Liver (tissue), 3 donors: Measurements from ENCODE around the gene SMIM44.

Experiments
- FOXA2 ChIP-seq: IDR thresholded peaks from 2 replicates; pipeline ENCODE4 v1.6.1; 2016; ENCODE audit warnings: antibody characterized with exemption
- GABPA ChIP-seq, 2 donors: IDR thresholded peaks in 1 of 2; conservative IDR thresholded peaks in 1 of 2; 2 replicates each; pipeline ENCODE4 v1.6.1; 2016; ENCODE audit warnings: antibody characterized with exemption in 2 of 2, mild to moderate bottlenecking in 1 of 2, moderate library complexity in 1 of 2
- HNF4A ChIP-seq, 2 donors: conservative IDR thresholded peaks; 2 replicates each; pipeline ENCODE4 v1.6.1; 2016; ENCODE audit warnings: antibody characterized with exemption in 2 of 2, mild to moderate bottlenecking in 2 of 2
- HNF4G ChIP-seq: IDR thresholded peaks from 2 replicates; pipeline ENCODE4 v1.6.1; 2016; ENCODE audit warnings: antibody characterized with exemption
- JUND ChIP-seq, 2 donors: IDR thresholded peaks; 2 replicates each; pipeline ENCODE4 v1.6.1; 2016; ENCODE audit warnings: antibody characterized with exemption in 2 of 2
- MAX ChIP-seq: IDR thresholded peaks from 2 replicates; pipeline ENCODE4 v1.6.1; 2016; ENCODE audit warnings: antibody characterized with exemption
- RAD21 ChIP-seq, 2 donors: IDR thresholded peaks; 2 replicates each; pipeline ENCODE4 v1.6.1; 2016; ENCODE audit warnings: antibody characterized with exemption in 2 of 2, mild to moderate bottlenecking in 2 of 2
- RXRA ChIP-seq, 2 donors: IDR thresholded peaks; 2 replicates each; pipeline ENCODE4 v1.6.1; 2017 to 2018; ENCODE audit warnings: antibody characterized with exemption in 2 of 2, mild to moderate bottlenecking in 1 of 2
- YY1 ChIP-seq: IDR thresholded peaks from 2 replicates; pipeline ENCODE4 v1.6.1; 2016; ENCODE audit warnings: antibody characterized with exemption, mild to moderate bottlenecking
- TF ChIP-seq, protein P1 (sequence below): fragments of 150-350 bp; IDR thresholded peaks from 2 replicates; pipeline ENCODE4 v1.5.1; 2017; ENCODE audit warnings: improper control_type of control experiment, low read depth, low read length; ENCODE audit not compliant: missing input control
- TF ChIP-seq, protein P2 (sequence below): IDR thresholded peaks from 2 replicates; pipeline ENCODE4 v1.6.1; 2016; ENCODE audit warnings: antibody characterized with exemption
- donor health status: healthy.
- donor health status: healthy.

GRCh38 chr19:3526507-3527237 is 43.4 kb upstream of the SMIM44 start:
- TF ChIP-seq, protein P1, sequence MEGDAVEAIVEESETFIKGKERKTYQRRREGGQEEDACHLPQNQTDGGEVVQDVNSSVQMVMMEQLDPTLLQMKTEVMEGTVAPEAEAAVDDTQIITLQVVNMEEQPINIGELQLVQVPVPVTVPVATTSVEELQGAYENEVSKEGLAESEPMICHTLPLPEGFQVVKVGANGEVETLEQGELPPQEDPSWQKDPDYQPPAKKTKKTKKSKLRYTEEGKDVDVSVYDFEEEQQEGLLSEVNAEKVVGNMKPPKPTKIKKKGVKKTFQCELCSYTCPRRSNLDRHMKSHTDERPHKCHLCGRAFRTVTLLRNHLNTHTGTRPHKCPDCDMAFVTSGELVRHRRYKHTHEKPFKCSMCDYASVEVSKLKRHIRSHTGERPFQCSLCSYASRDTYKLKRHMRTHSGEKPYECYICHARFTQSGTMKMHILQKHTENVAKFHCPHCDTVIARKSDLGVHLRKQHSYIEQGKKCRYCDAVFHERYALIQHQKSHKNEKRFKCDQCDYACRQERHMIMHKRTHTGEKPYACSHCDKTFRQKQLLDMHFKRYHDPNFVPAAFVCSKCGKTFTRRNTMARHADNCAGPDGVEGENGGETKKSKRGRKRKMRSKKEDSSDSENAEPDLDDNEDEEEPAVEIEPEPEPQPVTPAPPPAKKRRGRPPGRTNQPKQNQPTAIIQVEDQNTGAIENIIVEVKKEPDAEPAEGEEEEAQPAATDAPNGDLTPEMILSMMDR, result no peak
- TF ChIP-seq FOXA2 (no peak), RAD21 (IDR thresholded peaks at IDR 0.05) (no peak), GABPA (IDR thresholded peaks at IDR 0.05 in 1 of 2, conservative IDR thresholded peaks at IDR 0.05 in 1 of 2) (no peak), JUND (IDR thresholded peaks at IDR 0.05) (no peak), MAX (no peak), YY1 (no peak), HNF4G (no peak), RXRA (IDR thresholded peaks at IDR 0.05) (no peak), HNF4A (conservative IDR thresholded peaks at IDR 0.05) (no peak)
- TF ChIP-seq, protein P2, sequence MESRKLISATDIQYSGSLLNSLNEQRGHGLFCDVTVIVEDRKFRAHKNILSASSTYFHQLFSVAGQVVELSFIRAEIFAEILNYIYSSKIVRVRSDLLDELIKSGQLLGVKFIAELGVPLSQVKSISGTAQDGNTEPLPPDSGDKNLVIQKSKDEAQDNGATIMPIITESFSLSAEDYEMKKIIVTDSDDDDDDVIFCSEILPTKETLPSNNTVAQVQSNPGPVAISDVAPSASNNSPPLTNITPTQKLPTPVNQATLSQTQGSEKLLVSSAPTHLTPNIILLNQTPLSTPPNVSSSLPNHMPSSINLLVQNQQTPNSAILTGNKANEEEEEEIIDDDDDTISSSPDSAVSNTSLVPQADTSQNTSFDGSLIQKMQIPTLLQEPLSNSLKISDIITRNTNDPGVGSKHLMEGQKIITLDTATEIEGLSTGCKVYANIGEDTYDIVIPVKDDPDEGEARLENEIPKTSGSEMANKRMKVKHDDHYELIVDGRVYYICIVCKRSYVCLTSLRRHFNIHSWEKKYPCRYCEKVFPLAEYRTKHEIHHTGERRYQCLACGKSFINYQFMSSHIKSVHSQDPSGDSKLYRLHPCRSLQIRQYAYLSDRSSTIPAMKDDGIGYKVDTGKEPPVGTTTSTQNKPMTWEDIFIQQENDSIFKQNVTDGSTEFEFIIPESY, result no peak
